HL-60/S4 treated with phorbol 12-myristate 13-acetate at 8.2 ng/mL for 4 days and 3 days (cell line): ENCODE results near the gene ZNF534.
"Not testable (repeated sequence)": the region's sequence is repeated elsewhere in the genome, so short reads cannot be mapped to it uniquely, and the experiment has no call there.

Experiments
- in situ Hi-C: fragments of 300-500 bp; cut with MboI; formaldehyde crosslinking; loops from 2 replicates; pipeline ENCODE4 v1.15.0; 2022; ENCODE audit warnings: low sequenced_read_pairs

The ZNF534 gene

GRCh38 chr19:52428937-52429336, at the start of gene ZNF534:
TSS of gene ZNF534 (plus strand) at chr19:52429148. CDS start at chr19:52431475, 2,327 bp downstream.
- in situ Hi-C loops, result no loop called here

- in situ Hi-C loops, result no loop called here
These were observed 37.8 kb upstream of the ZNF534 start for GRCh38 chr19:52391135-52391534.

GRCh38 chr19:52397310-52398080, 31.5 kb upstream of the ZNF534 start, which contains the start of gene ZNF528:
TSS of gene ZNF528 (plus strand) at chr19:52397849. CDS start at chr19:52402014, 4,165 bp downstream.
- in situ Hi-C loops, result no loop called here

- in situ Hi-C loops, result no loop called here
These were observed 30.9 kb upstream of the ZNF534 start for GRCh38 chr19:52398081-52398441.

- in situ Hi-C loops, result no loop called here
These were observed 18.7 kb upstream of the ZNF534 start for GRCh38 chr19:52410276-52410675.

- in situ Hi-C loops, result no loop called here
These were observed 13.2 kb upstream of the ZNF534 start for GRCh38 chr19:52415711-52416110.

GRCh38 chr19:52442179-52442578, 13.2 kb downstream of the ZNF534 start:
- in situ Hi-C loops, result no loop called here

- in situ Hi-C loops, result no loop called here
These were observed 15.6 kb downstream of the ZNF534 start for GRCh38 chr19:52444506-52444905.

GRCh38 chr19:52451241-52451640, 22.3 kb downstream of the ZNF534 start:
- in situ Hi-C loops, result no loop called here

- in situ Hi-C loops, result no loop called here
These were observed 24.6 kb downstream of the ZNF534 start, which contains the start of gene ZNF578 for GRCh38 chr19:52453324-52454094. TSS of gene ZNF578 (plus strand) at chr19:52453553. CDS start at chr19:52501846, 48,293 bp downstream.

- in situ Hi-C loops, result no loop called here
These were observed 36.0 kb downstream of the ZNF534 start for GRCh38 chr19:52464798-52465470.

GRCh38 chr19:52473655-52474350, 44.9 kb downstream of the ZNF534 start:
- in situ Hi-C loops, result no loop called here

- in situ Hi-C loops, result no loop called here
These were observed 45.6 kb downstream of the ZNF534 start for GRCh38 chr19:52474351-52475127.

GRCh38 chr19:52484111-52484743, 55.3 kb downstream of the ZNF534 start:
- in situ Hi-C loops, result not testable (repeated sequence)

GRCh38 chr19:52485064-52485463, 56.1 kb downstream of the ZNF534 start:
- in situ Hi-C loops, result not testable (repeated sequence)

GRCh38 chr19:52485561-52486240, 56.8 kb downstream of the ZNF534 start:
- in situ Hi-C loops, result not testable (repeated sequence)

- in situ Hi-C loops, result no loop called here
These were observed 63.4 kb downstream of the ZNF534 start for GRCh38 chr19:52492201-52492993.

- in situ Hi-C loops, result no loop called here
These were observed 64.1 kb downstream of the ZNF534 start for GRCh38 chr19:52492994-52493470.
